Neuron (in vitro differentiated cells): ENCODE data around the gene RGS14.

ENCODE experiments used
- H2AFZ ChIP-seq: one replicate; pipeline ENCODE4 v1.6.1; 2013; ENCODE audit warnings: low read depth, mild to moderate bottlenecking, inconsistent platforms, low read length, moderate library complexity
- H3K27me3 ChIP-seq: one replicate; pipeline ENCODE4 v1.6.1; 2013; ENCODE audit warnings: low read length; ENCODE audit not compliant: insufficient read depth
- H3K36me3 ChIP-seq: one replicate; pipeline ENCODE4 v1.6.1; 2013; ENCODE audit warnings: low read length; ENCODE audit not compliant: insufficient read depth
- H3K4me1 ChIP-seq: one replicate; pipeline ENCODE4 v1.6.1; 2013; ENCODE audit warnings: low read length; ENCODE audit not compliant: insufficient read depth
- H3K4me3 ChIP-seq: 2 replicates; pipeline ENCODE4 v1.5.1; 2013; ENCODE audit warnings: mild to moderate bottlenecking, low read length, moderate library complexity
- H3K9me3 ChIP-seq: one replicate; pipeline ENCODE4 v1.6.1; 2013; ENCODE audit warnings: low read length

The RGS14 gene

DNA sequence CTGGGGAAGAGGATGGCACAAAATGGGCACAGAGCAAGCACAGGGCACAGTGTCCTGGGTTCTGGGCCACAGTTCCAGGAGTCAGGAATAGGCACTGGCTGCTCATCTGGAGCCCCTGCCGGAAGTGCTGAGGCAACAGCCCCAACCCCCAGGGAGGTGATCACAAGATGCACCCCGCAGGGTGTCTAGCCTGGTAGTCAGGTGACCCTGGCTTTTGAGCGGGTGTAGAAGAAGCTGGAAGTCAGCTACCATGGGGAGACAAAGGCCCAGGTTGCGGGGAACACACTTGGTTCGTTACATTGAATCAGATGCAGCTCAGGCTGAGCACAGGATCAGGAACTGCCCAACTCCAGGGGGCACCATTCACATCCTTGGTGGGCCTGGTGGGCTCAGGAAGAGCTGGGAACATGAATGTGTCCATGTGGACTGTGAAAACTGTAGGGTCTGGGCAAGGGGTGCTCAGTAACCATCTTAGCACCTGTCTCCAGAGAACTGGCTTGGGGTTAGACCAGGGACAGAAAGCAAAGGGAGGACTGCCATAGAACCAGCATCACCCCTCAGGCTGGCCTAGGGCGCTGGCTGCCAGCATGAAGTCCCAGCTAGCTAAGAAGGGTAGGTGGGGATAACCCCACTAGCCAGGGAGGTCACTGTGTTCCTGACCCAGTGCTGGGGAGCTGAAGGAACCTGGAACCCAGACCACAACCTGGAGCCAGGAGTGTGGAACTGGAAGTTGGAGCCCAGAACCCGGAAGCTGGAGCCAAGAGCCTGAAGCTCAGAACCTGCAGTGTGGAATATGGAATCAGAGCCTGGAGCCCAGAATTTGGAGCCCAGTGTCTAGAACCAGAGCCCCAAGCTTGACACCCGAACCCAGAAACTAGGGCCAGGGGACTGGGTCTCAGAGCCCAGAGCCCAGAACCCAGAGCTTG, 20.4 kb downstream of the RGS14 start:
- Histone ChIP-seq H3K9me3 (no peaks in the 10 kb centered on the region), H3K36me3 (no peaks in the 10 kb centered on the region), H3K27me3 (peaks cover 7% of the 10 kb centered on the region), H2AFZ (no peak overlapping the region), H3K4me3 (no peak overlapping the region), H3K4me1 (no peaks in the 10 kb centered on the region)

DNA sequence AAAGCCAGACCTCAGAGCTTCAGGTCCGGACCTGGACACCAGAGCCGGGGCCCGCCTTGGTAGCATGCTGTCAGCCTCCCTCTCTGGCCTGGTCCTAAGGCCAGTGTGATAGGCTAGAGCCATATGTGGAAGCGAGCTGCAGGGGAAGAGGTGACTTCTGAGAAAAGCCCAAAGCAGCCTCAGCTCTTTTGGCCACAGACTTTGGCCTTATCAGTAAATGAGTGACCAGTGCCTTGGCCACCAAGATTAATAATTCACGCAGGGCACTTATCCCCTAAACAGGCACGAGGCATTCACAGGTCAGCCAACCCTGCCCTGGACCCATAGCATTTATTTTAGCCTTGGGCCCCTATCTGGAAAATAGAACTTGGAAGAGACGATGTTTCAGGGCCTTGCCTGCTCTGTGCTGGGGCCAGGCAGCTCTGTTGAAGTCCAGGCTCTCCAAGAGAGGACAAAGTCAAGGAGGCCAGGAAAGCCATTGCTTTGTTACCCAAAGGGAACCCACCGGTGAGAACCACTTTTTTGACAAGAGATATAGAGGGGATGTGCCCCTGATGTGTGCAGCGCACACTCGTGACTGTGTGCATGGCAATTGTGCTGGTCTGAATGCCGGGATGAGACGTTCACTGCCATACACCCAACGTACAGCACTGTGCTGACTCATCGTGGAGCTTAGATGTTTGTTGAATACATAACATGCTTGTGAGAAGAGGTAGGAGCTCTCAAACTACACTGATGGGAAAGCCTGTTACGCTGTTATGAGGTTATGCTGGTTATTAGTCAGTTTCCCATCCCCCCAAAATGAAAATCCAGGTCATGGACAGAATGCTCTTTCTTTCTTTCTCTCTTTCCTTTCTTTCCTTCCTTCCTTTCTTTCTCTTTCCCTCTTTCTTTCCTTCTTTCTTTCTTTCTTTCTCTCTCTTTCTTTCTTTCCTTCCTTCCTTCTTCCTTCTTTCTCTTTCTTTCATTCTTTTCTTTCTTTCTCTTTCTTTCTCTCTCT, 21.5 kb downstream of the RGS14 start:
- no peak overlapping the region for H2AFZ ChIP-seq

GRCh38 chr5:177380805-177381126, 23.0 kb downstream of the RGS14 start:
- Histone ChIP-seq H3K9me3 (no peaks in the 10 kb centered on the region), H3K36me3 (no peaks in the 10 kb centered on the region), H3K27me3 (peaks cover 24% of the 10 kb centered on the region), H3K4me1 (no peaks in the 10 kb centered on the region), H2AFZ (no peak overlapping the region), H3K4me3 (no peak overlapping the region)

More for the DNA sequence above, 21.5 kb downstream of the RGS14 start:
- Histone ChIP-seq H3K9me3 (no peaks in the 10 kb centered on the region), H3K36me3 (no peaks in the 10 kb centered on the region), H3K4me3 (no peak overlapping the region), H3K27me3 (peaks cover 18% of the 10 kb centered on the region), H3K4me1 (no peaks in the 10 kb centered on the region)

GRCh38 chr5:177382423-177383029, 24.8 kb downstream of the RGS14 start:
- Histone ChIP-seq H3K27me3 (peaks cover 33% of the 10 kb centered on the region), H3K36me3 (no peaks in the 10 kb centered on the region), H3K4me1 (no peaks in the 10 kb centered on the region), H3K4me3 (no peak overlapping the region), H2AFZ (no peak overlapping the region), H3K9me3 (no peaks in the 10 kb centered on the region)

GRCh38 chr5:177383181-177383580, 25.5 kb downstream of the RGS14 start:
- Histone ChIP-seq H3K4me3 (no peak overlapping the region), H3K36me3 (no peaks in the 10 kb centered on the region), H2AFZ (no peak overlapping the region), H3K9me3 (no peaks in the 10 kb centered on the region), H3K4me1 (no peaks in the 10 kb centered on the region), H3K27me3 (peaks cover 34% of the 10 kb centered on the region)

GRCh38 chr5:177384134-177384533, 26.4 kb downstream of the RGS14 start, which contains the start of gene SLC34A1:
SLC34A1 (plus strand) TSS chr5:177384434; CDS start chr5:177385742, 1,308 bp downstream.
- Histone ChIP-seq H3K4me1 (no peaks in the 10 kb centered on the region), H3K27me3 (peaks cover 42% of the 10 kb centered on the region), H3K36me3 (no peaks in the 10 kb centered on the region), H2AFZ (no peak within 1 kb of the TSS), H3K4me3 (no peak within 1 kb of the TSS), H3K9me3 (no peaks in the 10 kb centered on the region)

- Histone ChIP-seq H3K4me1 (peaks cover 4% of the 10 kb centered on the region), H3K27me3 (peaks cover 42% of the 10 kb centered on the region), H3K36me3 (no peaks in the 10 kb centered on the region), H3K9me3 (no peaks in the 10 kb centered on the region), H2AFZ (no peak overlapping the region), H3K4me3 (no peak overlapping the region)
Measured at GRCh38 chr5:177385720-177386119, 28.0 kb downstream of the RGS14 start.

GRCh38 chr5:177386542-177386941, 28.8 kb downstream of the RGS14 start:
- H3K27me3 ChIP-seq, result peaks cover 42% of the 10 kb centered on the region
- no peaks in the 10 kb centered on the region for H3K36me3 ChIP-seq
- H3K4me3 ChIP-seq, result no peak overlapping the region
- peaks cover 5% of the 10 kb centered on the region for H3K4me1 ChIP-seq
- H2AFZ ChIP-seq, result no peak overlapping the region
- no peaks in the 10 kb centered on the region for H3K9me3 ChIP-seq

GRCh38 chr5:177387405-177387804, 29.7 kb downstream of the RGS14 start:
- Histone ChIP-seq H3K27me3 (peaks cover 41% of the 10 kb centered on the region), H3K36me3 (no peaks in the 10 kb centered on the region), H3K4me3 (no peak overlapping the region), H3K4me1 (peaks cover 5% of the 10 kb centered on the region), H2AFZ (no peak overlapping the region), H3K9me3 (no peaks in the 10 kb centered on the region)

GRCh38 chr5:177388521-177389052, 30.9 kb downstream of the RGS14 start:
- no peak overlapping the region for H2AFZ ChIP-seq
- H3K27me3 ChIP-seq, result peaks cover 33% of the 10 kb centered on the region
- no peaks in the 10 kb centered on the region for H3K36me3 ChIP-seq
- H3K9me3 ChIP-seq, result no peaks in the 10 kb centered on the region
- no peak overlapping the region for H3K4me3 ChIP-seq
- peaks cover 5% of the 10 kb centered on the region for H3K4me1 ChIP-seq

DNA sequence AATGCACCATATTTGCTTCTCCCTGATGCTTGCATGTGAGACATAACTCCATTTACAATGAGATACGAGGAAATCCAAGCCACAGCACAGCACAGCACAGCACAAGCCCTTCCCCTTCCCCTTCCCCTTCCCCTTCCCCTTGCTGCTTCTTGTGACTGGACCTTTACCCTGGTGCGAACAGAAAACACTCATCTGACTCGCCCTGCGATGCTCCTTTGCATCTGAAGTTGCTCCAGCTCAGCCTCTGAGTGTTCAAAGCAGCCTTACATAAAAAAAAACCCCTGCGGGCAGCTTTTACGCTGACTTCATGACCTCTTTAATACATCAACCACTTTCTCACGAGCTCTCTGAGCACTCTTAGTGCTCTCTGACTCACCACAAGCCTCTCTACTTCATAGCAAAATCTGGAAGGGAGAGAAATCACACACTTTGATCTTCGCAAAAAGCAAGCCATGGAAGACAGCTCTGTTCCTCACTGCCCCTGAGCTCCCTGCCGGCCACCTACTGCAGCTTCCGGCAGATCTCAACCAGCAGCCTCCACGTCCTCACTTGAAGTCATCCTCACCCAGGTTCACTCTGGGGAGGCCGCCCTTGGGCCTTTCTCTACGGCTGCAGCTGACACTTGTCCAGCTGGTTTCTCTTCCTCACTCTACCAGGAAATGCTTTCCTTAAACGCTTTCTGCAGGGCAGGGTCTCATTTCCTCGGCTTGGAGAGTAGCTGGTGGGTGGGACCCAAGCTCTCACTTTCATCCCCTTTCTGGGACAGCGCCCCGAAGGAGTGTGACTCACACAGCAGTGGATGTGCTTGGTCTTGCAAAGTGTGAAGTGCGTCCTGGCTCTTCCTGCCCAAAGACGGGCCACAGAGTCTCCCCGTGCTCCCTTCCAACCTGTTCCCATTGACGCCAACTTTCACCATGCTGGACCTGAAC, 31.8 kb downstream of the RGS14 start:
- H3K9me3 ChIP-seq, result no peaks in the 10 kb centered on the region
- H2AFZ ChIP-seq, result no peak overlapping the region
- H3K27me3 ChIP-seq, result peaks cover 31% of the 10 kb centered on the region
- peaks cover 5% of the 10 kb centered on the region for H3K4me1 ChIP-seq
- no peaks in the 10 kb centered on the region for H3K36me3 ChIP-seq
- no peak overlapping the region for H3K4me3 ChIP-seq
